ENCODE results near the gene CXCL14. TPM values are rescaled to one million over a fixed set of nuclear protein-coding genes. Genes with fewer than 3 reads are reported as not detected.

The CXCL14 gene
- total and polyA plus RNA-seq, 7 donors: 2.2 to 56.7 (median 16.1) TPM

DNA sequence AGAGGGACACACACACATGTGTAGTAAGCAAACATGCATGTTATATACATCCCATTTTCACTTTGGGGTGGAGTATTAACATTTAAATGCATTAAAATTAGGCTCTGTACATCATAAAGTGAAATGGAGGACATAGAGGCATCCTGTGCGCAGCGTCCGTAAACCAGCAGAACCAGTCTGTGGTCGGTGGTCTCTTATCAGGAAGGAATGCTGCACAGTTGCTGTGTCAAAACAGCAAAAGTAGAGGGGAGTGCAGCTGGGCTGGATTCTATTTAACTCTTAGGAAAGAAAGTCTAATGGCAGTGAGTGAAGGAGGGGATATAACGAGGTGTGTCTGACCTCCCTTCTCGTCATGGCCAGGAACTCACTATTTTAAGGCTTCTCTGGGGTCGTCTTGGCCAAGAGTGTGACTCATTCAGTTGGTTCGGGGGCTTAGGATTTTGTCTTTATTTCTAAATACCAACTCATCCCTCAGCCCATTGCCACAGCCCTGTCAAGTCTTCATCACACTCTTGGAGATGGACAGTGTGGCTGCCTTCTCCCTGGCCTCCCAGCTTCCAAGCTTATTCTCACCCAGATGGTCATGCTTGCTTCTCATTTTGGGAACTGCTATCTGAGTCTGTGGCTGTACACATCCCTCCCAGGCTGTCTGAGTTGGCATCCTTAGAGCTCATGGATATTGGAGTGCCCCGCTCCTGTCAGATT lies 20.1 kb upstream of the CXCL14 start:
- no peaks in the 10 kb centered on the region for H3K36me3 ChIP-seq
- no peak overlapping the region for H3K4me3 ChIP-seq
- no peak overlapping the region for H3K27ac ChIP-seq
- TF ChIP-seq, protein P1, sequence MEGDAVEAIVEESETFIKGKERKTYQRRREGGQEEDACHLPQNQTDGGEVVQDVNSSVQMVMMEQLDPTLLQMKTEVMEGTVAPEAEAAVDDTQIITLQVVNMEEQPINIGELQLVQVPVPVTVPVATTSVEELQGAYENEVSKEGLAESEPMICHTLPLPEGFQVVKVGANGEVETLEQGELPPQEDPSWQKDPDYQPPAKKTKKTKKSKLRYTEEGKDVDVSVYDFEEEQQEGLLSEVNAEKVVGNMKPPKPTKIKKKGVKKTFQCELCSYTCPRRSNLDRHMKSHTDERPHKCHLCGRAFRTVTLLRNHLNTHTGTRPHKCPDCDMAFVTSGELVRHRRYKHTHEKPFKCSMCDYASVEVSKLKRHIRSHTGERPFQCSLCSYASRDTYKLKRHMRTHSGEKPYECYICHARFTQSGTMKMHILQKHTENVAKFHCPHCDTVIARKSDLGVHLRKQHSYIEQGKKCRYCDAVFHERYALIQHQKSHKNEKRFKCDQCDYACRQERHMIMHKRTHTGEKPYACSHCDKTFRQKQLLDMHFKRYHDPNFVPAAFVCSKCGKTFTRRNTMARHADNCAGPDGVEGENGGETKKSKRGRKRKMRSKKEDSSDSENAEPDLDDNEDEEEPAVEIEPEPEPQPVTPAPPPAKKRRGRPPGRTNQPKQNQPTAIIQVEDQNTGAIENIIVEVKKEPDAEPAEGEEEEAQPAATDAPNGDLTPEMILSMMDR (IDR thresholded peaks at IDR 0.05): no peak
- TF ChIP-seq EP300 (IDR thresholded peaks at IDR 0.05) (no peak), POLR2AphosphoS5 (IDR thresholded peaks at IDR 0.05) (no peak), POLR2A (IDR thresholded peaks at IDR 0.05) (no peak)
- intact Hi-C loops (cut with DNase I): no loop called here
- DNase-seq: no peak
- H3K4me1 ChIP-seq: no peaks in the 10 kb centered on the region
- H3K27me3 ChIP-seq: no peaks in the 10 kb centered on the region
- WGBS, 2 donors: 75 to 90% methylated on average over 9 of the region's 9 CpGs
- peaks cover 0 to 4% (median 0%) of the 10 kb centered on the region in 4 donors for H3K9me3 ChIP-seq

DNA sequence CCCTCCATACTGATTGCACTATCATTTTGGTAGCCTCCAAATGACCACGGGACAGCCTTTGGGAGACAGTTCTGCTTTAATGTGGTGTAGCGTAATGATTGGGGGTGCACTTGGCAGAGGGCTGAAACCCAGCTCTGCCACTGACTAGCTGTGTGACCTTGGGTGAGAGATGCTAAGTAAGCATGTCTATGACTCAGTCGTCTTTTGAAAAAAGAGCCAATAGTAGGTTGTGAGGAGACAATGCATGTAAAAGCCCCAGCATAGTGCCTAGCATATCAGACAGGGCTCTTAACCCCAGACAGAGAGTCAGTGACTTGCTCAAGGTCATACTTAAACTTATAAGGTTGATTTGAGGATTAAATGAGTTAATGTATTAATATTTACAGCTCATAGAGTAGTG lies 18.0 kb upstream of the CXCL14 start:
- intact Hi-C loops (cut with DNase I): no loop called here
- Histone ChIP-seq H3K4me1 (no peaks in the 10 kb centered on the region), H3K36me3 (no peaks in the 10 kb centered on the region), H3K9me3 (peaks cover 0 to 4% (median 0%) of the 10 kb centered on the region in 4 donors), H3K27ac (no peak overlapping the region), H3K27me3 (no peaks in the 10 kb centered on the region), H3K4me3 (no peak overlapping the region)
- no peak for DNase-seq
- WGBS, 2 donors: 89 to 93% methylated on average over 3 of the region's 3 CpGs
- no peak for TF ChIP-seq POLR2A (IDR thresholded peaks at IDR 0.05)
- no peak for TF ChIP-seq EP300 (IDR thresholded peaks at IDR 0.05)
- TF ChIP-seq POLR2AphosphoS5 (IDR thresholded peaks at IDR 0.05): no peak
- TF ChIP-seq, protein P1 (IDR thresholded peaks at IDR 0.05): no peak

GRCh38 chr5:135596157-135596763 lies 17.5 kb upstream of the CXCL14 start:
- DNase-seq: no peak
- Histone ChIP-seq H3K4me3 (no peak overlapping the region), H3K27ac (no peak overlapping the region), H3K4me1 (no peaks in the 10 kb centered on the region), H3K27me3 (no peaks in the 10 kb centered on the region), H3K36me3 (no peaks in the 10 kb centered on the region), H3K9me3 (peaks cover 0 to 4% (median 0%) of the 10 kb centered on the region in 4 donors)
- WGBS, 2 donors: 90 to 93% methylated on average over 5 of the region's 5 CpGs
- intact Hi-C loops (cut with DNase I): no loop called here
- TF ChIP-seq EP300 (IDR thresholded peaks at IDR 0.05) (no peak), POLR2A (IDR thresholded peaks at IDR 0.05) (no peak)

DNA sequence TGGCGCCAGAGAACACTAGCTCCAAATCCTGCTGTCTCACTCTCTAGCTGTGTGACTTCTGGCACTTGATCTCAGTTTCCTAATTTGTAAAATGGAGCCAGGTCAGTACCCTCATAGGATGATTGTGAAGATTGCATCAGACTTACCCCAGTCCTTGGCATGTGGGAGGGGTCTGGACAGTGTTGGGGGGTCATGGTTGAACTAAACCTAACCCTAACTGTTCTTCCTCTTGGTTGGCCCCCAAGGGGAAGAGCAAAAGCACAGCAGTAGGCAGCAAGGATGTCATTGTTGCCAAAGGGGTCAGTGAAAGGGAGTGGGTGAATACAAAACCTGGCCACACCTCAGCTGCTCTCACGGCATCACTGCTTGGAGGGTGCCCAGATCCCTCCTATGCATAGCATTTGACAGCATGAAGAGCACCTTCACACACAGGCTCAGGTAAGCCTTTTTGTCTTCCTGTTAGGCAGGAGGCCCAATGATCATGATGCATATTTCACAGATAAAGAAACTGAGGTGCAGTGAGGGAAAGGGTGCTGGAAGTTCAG lies 15.7 kb upstream of the CXCL14 start:
- Histone ChIP-seq H3K36me3 (no peaks in the 10 kb centered on the region), H3K27ac (no peak overlapping the region), H3K4me3 (no peak overlapping the region), H3K4me1 (no peaks in the 10 kb centered on the region), H3K9me3 (peaks cover 0 to 4% (median 0%) of the 10 kb centered on the region in 4 donors), H3K27me3 (no peaks in the 10 kb centered on the region)
- 94 to 99% methylated on average over 2 of the region's 2 CpGs for WGBS, 2 donors
- intact Hi-C loops (cut with DNase I): no loop called here
- DNase-seq: no peak
- no peak for TF ChIP-seq EP300 (IDR thresholded peaks at IDR 0.05)
- no peak for TF ChIP-seq POLR2AphosphoS5 (IDR thresholded peaks at IDR 0.05)
- TF ChIP-seq, protein P1 (IDR thresholded peaks at IDR 0.05): no peak
- TF ChIP-seq POLR2A (IDR thresholded peaks at IDR 0.05): no peak

- Histone ChIP-seq H3K27ac (no peak overlapping the region), H3K9me3 (peaks cover 0 to 4% (median 0%) of the 10 kb centered on the region in 4 donors), H3K4me1 (no peaks in the 10 kb centered on the region), H3K4me3 (no peak overlapping the region), H3K27me3 (no peaks in the 10 kb centered on the region), H3K36me3 (no peaks in the 10 kb centered on the region)
- no peak for DNase-seq
- WGBS, 2 donors: 61 to 84% methylated on average over 2 of the region's 2 CpGs
- intact Hi-C loops (cut with DNase I): no loop called here
- TF ChIP-seq EP300 (IDR thresholded peaks at IDR 0.05) (no peak), POLR2A (IDR thresholded peaks at IDR 0.05) (no peak), POLR2AphosphoS5 (IDR thresholded peaks at IDR 0.05) (no peak)
- TF ChIP-seq, protein P1 (IDR thresholded peaks at IDR 0.05): no peak
These were observed 15.1 kb upstream of the CXCL14 start for GRCh38 chr5:135593886-135594285.
